ENCODE data around the gene KBTBD2. TPM values are rescaled to one million over a fixed set of nuclear protein-coding genes. Genes with fewer than 3 reads are reported as not detected.
"Not testable (repeated sequence)": the region's sequence is repeated elsewhere in the genome, so short reads cannot be mapped to it uniquely, and the experiment has no call there.

KBTBD2 gene
- polyA plus RNA-seq, 1 donor, result 35.1 TPM

- DNase-seq (ENCODE audit: low read depth), result not testable (repeated sequence)
These were observed 35.5 kb downstream of the KBTBD2 start for GRCh38 chr7:32855837-32856775.

DNA sequence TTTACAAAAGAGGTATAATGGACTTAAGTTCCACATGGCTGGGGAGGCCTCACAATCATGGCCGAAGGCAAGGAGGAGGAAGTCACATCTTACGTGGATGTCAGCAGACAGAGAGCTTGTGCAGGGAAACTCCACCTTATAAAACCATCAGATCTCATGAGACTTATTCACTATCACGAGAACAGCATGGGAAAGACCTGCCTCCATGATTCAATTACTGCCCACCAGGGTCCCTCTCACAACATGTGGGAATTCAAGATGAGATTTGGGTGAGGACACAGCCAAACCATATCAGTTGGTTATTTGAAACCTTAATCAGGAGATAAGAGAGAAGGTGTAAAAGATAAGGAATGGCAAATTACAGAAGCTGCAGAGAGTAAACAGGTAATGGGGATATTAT lies 40.9 kb downstream of the KBTBD2 start:
- not testable (repeated sequence) for DNase-seq (ENCODE audit: low read depth)

DNA sequence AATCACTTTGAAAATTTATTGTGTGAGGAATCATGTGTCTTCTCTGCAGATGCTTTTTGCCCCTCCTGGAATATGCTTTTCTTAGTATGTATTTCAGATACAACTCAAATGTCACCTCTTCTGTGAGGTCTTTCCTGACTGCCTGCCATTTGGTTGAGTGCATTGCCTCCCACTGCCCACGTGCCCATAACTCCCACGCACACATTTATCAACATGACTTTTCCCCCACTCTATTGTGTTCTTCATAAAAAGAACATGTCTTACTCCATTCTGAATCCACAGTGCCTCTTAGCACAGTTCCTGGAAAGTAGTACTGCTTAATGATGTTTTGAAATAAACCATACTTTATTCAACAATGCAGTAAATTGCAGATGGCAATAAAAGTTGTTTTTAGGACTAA lies 42.9 kb downstream of the KBTBD2 start:
- not testable (repeated sequence) for DNase-seq (ENCODE audit: low read depth)

- DNase-seq (ENCODE audit: low read depth), result peak; percentile 20
These were observed 44.8 kb downstream of the KBTBD2 start for GRCh38 chr7:32846630-32847225.

GRCh38 chr7:32844748-32845147 lies 46.8 kb downstream of the KBTBD2 start:
- DNase-seq (ENCODE audit: low read depth), result not testable (repeated sequence)

DNA sequence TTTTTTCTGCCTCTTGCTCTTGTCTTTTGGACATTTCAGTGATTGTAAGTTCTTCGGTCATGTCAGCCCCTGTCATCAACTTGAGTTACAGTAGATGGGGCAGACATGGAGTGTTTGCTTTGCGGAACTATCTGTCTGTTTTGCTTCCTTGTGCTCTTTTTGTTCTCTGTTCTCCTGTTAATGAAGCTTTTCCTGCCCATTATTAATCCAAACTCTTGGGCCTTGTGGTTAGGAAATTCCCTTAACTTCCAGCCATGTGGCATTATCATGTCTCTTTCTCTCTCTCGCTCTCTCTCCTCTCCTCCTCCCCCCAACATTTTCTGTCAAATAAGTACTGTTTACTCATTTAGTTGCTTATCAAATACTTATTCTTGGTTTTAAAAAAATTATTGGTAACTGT lies 47.8 kb downstream of the KBTBD2 start:
- DNase-seq (ENCODE audit: low read depth), result not testable (repeated sequence)

GRCh38 chr7:32839846-32840245 lies 51.7 kb downstream of the KBTBD2 start:
- not testable (repeated sequence) for DNase-seq (ENCODE audit: low read depth)

- not testable (repeated sequence) for DNase-seq (ENCODE audit: low read depth)
These were observed 62.4 kb downstream of the KBTBD2 start for GRCh38 chr7:32828996-32829752.

Other genes starting within 250 kb of the KBTBD2 start
- 135 TPM for gene FKBP9, start 65.7 kb upstream of the KBTBD2 start, polyA plus RNA-seq (ENCODE audit: insufficient read length)
- 31.7 TPM for gene NT5C3A, start 171.0 kb upstream of the KBTBD2 start, polyA plus RNA-seq (ENCODE audit: insufficient read length)
- gene RP9, start 217.6 kb upstream of the KBTBD2 start, polyA plus RNA-seq (ENCODE audit: insufficient read length), result 25.5 TPM
- gene BBS9, start 237.8 kb upstream of the KBTBD2 start, polyA plus RNA-seq (ENCODE audit: insufficient read length), result 15.9 TPM

Measured in forelimb muscle (tissue), 1 donor.